Ovary (tissue), 9 donors: ENCODE results near the gene SWAP70. TPM values are rescaled to one million over a fixed set of nuclear protein-coding genes. Genes with fewer than 3 reads are reported as not detected.

Source experiments
- DNase-seq, 5 donors: peaks; one replicate each; pipeline ENCODE4 v3.0.0-alpha.2; 2019 to 2020
- H3K27ac ChIP-seq, 2 donors: fragments of 200-600 bp; one replicate each; pipeline versions ENCODE4 v1.5.1 to v1.8.0; 2019 to 2022
- H3K27me3 ChIP-seq: fragments of 200-600 bp; one replicate; pipeline ENCODE4 v1.8.0; 2022
- H3K36me3 ChIP-seq: fragments of 200-600 bp; sonication (generic); one replicate; pipeline ENCODE4 v1.5.1; 2019
- H3K4me1 ChIP-seq: one replicate; pipeline ENCODE4 v1.8.1; 2013; ENCODE audit warnings: mild to moderate bottlenecking, moderate library complexity; ENCODE audit not compliant: insufficient read depth
- H3K4me3 ChIP-seq: fragments of 200-600 bp; sonication (generic); one replicate; pipeline ENCODE4 v1.5.1; 2017
- H3K9me3 ChIP-seq, 2 donors: fragments of 200-600 bp in 1 of 2; sonication (generic) in 1 of 2; one replicate each; pipeline versions ENCODE4 v1.5.1 to v1.8.1; 2013 to 2019; ENCODE audit warnings: mild to moderate bottlenecking in 1 of 2, moderate library complexity in 1 of 2
- CTCF ChIP-seq, 3 donors: fragments of 450-650 bp in 2 of 3; fragments of 200-600 bp in 1 of 3; IDR thresholded peaks; one replicate each; pipeline versions ENCODE4 v1.5.1 to v1.8.0; 2016 to 2022; ENCODE audit warnings: antibody characterized with exemption in 3 of 3, mild to moderate bottlenecking in 1 of 3
- EP300 ChIP-seq: sonication (generic); formaldehyde crosslinking; IDR thresholded peaks from one replicate; pipeline ENCODE4 v1.6.1; 2017; ENCODE audit warnings: antibody characterized with exemption
- POLR2A ChIP-seq: fragments of 450-650 bp; IDR thresholded peaks from one replicate; pipeline ENCODE4 v1.6.1; 2017; ENCODE audit warnings: antibody characterized with exemption, mild to moderate bottlenecking, moderate library complexity
- WGBS, 3 donors: extraction: QIAGEN DNeasy Blood & Tissue Kit in 1 of 3; methylation state at CpG; one replicate each; pipeline versions ENCODE4 v1.1.5 to v1.1.7; 2013 to 2017; 5-methylcytosine and 5-hydroxymethylcytosine counted together
- intact Hi-C, 4 donors: fragments of 100-400 bp; cut with DNase I; formaldehyde crosslinking; loops; one replicate each; pipeline versions ENCODE4 v1.11.0 to v1.15.1; 2022 to 2023
- polyA plus RNA-seq, 2 donors: library from polyadenylated mRNA; stranded (reverse); fragments of 200-250 nt in 1 of 2; fragments of 350-450 nt in 1 of 2; fragmentation: Illumina TruSeq in 1 of 2; extraction: RNeasy Lipid Tissue Mini Kit (QIAGEN cat#74804) in 1 of 2; gene quantifications; one replicate each; pipeline ENCODE4 v1.2.3, GENCODE V29; 2013 to 2014
- total RNA-seq, 7 donors: library from RNA; depleted of rRNA in 2 of 7; stranded (reverse); fragments of >200 nt in 2 of 7; fragmentation: NEBNext Ultra II Directional in 3 of 7; extraction: Animal tissue kit (Norgen Biotek cat#: 25700) in 3 of 7; gene quantifications; one replicate each; pipeline versions ENCODE4 v1.1.0 to v1.2.4, GENCODE V29; 2016 to 2023
- donor health status: DM: no; HTN: no; CAD: no; lungs with moderate emphysema.
- donor health status: DM: no; HTN: no; CAD: no.
- donor health status: Bipolar disorder and iron deficiency.
- donor health status: DM: yes; HTN: yes; CAD: no.
- donor health status: DM: no; HTN: no; CAD: no.
- donor health status: DM: yes; HTN: yes; CAD: no.

SWAP70 gene
- total and polyA plus RNA-seq, 9 donors, result 14.1 to 23.7 (median 19.8) TPM

- TF ChIP-seq POLR2A, result no peak
- TF ChIP-seq EP300, result no peak
- TF ChIP-seq CTCF (IDR thresholded peaks at IDR 0.05), result no peak
- 71 to 92% (median 78%) methylated on average over 5 of the region's 5 CpGs for WGBS, 3 donors
- Histone ChIP-seq H3K9me3 (no peaks in the 10 kb centered on the region), H3K4me1 (peaks cover 2% of the 10 kb centered on the region), H3K27me3 (no peaks in the 10 kb centered on the region), H3K27ac (no peak overlapping the region), H3K36me3 (no peaks in the 10 kb centered on the region), H3K4me3 (no peak overlapping the region)
- DNase-seq, result no peak
- intact Hi-C loops, result no loop called here
Observed at GRCh38 chr11:9714272-9714940, 50.5 kb downstream of the SWAP70 start.

- Histone ChIP-seq H3K4me3 (no peak overlapping the region), H3K36me3 (no peaks in the 10 kb centered on the region), H3K27ac (no peak overlapping the region), H3K4me1 (peaks cover 2% of the 10 kb centered on the region), H3K27me3 (no peaks in the 10 kb centered on the region), H3K9me3 (no peaks in the 10 kb centered on the region)
- 55 to 72% (median 57%) methylated on average over 4 of the region's 4 CpGs for WGBS, 3 donors
- no peak for DNase-seq
- intact Hi-C loops, result no loop called here
- TF ChIP-seq CTCF (IDR thresholded peaks at IDR 0.05) (no peak), EP300 (no peak), POLR2A (no peak)
Observed at GRCh38 chr11:9716275-9717039, 52.6 kb downstream of the SWAP70 start.

GRCh38 chr11:9717040-9717357 lies 53.1 kb downstream of the SWAP70 start:
- no peak for DNase-seq
- intact Hi-C loops, result no loop called here
- no peaks in the 10 kb centered on the region for H3K27me3 ChIP-seq
- H3K9me3 ChIP-seq, result no peaks in the 10 kb centered on the region
- WGBS, 3 donors, result 70 to 82% (median 76%) methylated on average over 3 of the region's 3 CpGs
- no peak for TF ChIP-seq POLR2A
- no peak for TF ChIP-seq CTCF (IDR thresholded peaks at IDR 0.05)
- no peak for TF ChIP-seq EP300
- no peak overlapping the region for H3K4me3 ChIP-seq
- no peaks in the 10 kb centered on the region for H3K36me3 ChIP-seq
- peaks cover 2% of the 10 kb centered on the region for H3K4me1 ChIP-seq
- no peak overlapping the region for H3K27ac ChIP-seq

GRCh38 chr11:9717719-9718118 lies 53.8 kb downstream of the SWAP70 start:
- Histone ChIP-seq H3K27me3 (no peaks in the 10 kb centered on the region), H3K4me3 (no peak overlapping the region), H3K27ac (no peak overlapping the region), H3K36me3 (no peaks in the 10 kb centered on the region), H3K9me3 (no peaks in the 10 kb centered on the region), H3K4me1 (peaks cover 2% of the 10 kb centered on the region)
- no peak for TF ChIP-seq POLR2A
- TF ChIP-seq EP300, result no peak
- TF ChIP-seq CTCF (IDR thresholded peaks at IDR 0.05), result no peak
- intact Hi-C loops, result no loop called here
- WGBS, 3 donors, result 75 to 86% (median 78%) methylated on average over 2 of the region's 2 CpGs
- DNase-seq, result no peak
